ENCODE results near the gene UPB1.
A peak's percentile ranks its signal among the peaks of the same experiment; 100 is the strongest.

Gene UPB1

DNA sequence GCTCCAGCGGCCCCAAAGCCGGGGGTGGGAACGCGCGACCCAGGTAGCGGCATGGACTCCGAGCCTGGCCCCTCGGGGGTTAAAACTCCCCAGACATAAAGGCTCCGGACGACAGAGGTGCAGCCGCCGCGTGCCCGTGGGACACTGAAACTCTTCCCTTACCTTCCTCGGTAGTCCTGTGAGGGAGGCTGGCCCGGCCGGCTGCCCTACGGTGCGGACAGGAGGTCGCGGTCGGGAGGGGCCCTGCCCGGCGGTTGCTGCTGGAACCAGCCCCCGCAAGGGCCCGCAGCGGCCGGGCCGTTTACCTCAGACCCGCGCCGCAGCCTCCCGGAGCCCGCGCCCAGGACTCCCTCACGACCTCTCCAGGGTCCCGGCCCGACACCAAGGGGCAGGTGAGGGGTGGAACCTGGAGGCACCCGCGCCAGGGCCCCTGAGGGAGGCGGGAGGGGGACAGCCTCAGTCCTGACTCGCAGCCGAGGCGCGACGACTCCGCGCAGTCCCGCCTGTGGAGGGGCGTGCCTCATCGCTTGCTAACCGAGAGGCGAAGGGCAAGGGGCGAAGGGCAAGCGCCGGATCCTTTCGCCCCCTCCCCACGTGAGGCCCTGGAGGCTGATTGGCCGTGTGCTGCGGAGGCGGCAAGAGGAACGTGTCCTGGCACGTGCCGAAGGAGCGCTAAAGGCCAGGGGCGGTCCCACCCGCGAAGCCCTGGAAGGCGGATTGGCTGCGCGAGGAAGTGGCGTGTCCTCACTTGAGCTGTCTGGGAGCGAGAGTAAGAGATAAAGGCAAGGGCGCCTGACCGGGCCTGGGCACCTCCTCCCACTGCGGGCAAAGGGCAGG is at the start of gene UPB1:
UPB1 (plus strand) TSS at position 805 of the 837 bp plus-strand sequence. CDS start 72 bp downstream, outside the sequence.
- FAIRE-seq: no peak
- DNase-seq (ENCODE audit: low spot score): no peak

DNA sequence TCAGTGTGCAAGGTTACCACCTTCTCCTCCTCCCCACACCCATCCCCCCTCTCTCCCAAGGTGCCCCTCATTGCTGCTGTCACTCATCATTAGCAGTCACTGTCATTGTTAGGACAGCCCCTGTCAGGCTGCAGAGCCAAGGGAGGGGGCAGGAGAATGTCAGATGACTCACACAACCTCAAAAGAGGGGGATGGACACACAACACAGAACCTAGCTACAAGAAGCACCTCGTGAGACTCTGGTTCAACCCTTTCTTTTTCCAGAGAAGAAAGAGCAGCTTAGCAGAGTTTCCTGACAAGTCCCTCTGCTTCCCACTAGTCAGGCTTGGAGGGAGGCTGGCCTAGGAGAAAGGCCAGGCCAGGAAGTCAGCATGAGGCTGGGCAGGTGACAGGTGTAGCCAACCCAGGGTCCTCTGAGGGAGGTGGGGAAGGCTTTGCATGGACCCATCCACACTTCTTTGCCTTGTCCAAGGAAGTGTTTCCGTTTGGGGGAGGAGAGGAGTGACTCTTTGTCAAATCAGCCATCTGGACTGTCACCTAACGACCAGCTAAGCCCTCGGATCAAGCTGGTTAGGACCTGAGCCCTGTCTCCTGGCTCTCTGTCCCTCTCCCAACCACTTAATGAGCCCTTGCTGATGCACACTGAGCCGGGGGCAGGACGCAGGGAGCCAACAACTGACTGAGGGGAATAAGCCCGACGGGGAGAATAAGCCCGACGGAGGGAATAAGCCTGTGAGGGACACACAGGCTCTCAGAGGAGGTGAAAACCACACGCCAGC is 49.5 kb upstream of the UPB1 start:
- DNase-seq (ENCODE audit: low spot score) (peak; percentile 36), FAIRE-seq (no peak)

DNA sequence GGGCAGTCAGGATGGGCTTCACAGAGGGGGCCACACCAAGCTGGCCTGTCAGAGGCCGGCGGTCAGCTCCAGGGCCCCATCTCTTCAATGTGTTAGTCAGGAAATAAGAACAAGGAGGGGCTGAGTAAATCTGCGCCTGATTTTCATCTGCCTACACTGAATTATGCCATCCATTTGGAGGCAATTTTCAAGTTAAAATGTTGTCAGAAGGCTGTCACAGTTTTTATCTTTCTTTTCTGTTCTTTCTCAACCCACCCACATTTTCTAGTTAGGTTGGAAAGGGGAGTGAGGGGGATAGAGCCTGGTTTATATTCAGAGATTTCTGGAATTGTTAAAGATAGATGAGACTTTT is 48.9 kb upstream of the UPB1 start:
- no peak for DNase-seq (ENCODE audit: low spot score)
- no peak for FAIRE-seq

DNA sequence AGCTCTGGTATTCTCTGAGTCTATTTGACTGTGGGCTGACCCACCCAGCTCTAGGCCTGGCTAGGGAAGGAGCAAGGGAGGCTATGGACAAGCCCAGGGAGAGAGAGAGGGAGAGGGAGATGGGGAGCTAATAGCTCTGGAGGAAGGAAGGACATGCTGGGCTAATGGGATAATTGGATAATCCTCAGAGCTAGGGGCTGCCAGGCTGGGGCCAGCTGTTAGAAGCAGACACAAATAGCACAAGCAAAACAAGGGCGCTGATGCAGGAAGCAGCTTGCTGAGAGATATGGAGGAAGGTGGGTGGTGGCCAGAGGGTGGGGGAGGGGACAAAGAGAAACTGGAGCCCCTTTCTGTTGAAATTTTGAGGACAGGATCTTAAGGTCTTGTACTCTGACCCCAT is 44.5 kb upstream of the UPB1 start:
- no peak for DNase-seq (ENCODE audit: low spot score)
- no peak for FAIRE-seq

DNA sequence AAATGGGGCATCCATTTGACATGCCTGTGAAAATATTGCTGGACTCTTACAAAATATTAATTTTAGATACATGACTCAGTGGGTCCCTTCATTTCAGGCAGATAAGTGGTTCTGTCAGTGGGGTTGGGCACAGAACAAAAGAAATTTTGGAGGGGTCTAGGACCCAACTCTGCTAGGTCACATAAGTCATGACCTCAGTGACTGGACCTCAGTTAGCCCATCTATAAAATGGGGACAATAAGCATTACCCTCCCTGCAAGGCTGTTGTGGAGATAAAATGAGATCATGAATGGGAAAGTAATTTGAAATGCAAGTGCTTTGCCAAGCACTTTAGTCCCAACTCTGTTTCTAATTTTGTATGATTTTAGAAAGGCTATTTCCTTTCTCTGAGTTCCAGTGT is 44.0 kb upstream of the UPB1 start:
- DNase-seq (ENCODE audit: low spot score) (no peak), FAIRE-seq (no peak)

DNA sequence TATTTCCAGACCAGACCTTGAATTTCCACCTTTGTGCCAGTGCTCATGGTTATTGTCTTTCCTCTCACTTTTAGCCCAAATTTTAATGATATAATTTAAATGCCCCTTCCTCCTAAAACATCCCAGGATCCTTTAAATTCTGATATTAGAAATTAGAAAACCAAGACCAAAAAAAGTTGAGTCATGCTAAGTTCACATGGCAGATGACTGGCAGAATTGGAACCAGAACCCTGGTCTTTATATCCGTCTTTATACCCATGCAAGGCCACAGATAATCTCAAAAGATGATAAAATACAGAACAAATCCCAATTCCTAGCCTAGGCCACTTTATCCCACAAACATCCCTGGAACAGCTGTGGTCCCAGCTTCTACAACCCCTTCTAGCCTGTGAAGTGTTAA is 41.3 kb upstream of the UPB1 start:
- no peak for DNase-seq (ENCODE audit: low spot score)
- no peak for FAIRE-seq

DNA sequence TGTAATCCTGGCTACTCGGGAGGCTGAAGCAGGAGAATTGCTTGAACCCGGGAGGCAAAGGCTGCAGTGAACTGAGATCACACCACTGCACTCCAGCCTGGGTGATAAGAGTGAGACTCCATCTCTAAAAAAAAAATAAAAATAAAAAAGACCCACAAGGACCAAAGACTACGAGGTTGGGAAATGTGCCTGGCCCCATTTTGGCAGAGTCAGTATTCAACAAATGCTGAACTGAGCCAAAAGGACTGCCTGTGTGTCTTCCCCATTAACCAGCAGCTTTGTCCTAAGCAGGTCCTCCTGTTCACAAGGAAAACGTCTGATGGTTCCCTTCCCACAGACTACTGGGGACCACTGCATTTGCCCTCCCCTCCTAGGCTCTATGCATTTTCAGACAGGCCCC is 40.1 kb upstream of the UPB1 start:
- no peak for FAIRE-seq
- no peak for DNase-seq (ENCODE audit: low spot score)

DNA sequence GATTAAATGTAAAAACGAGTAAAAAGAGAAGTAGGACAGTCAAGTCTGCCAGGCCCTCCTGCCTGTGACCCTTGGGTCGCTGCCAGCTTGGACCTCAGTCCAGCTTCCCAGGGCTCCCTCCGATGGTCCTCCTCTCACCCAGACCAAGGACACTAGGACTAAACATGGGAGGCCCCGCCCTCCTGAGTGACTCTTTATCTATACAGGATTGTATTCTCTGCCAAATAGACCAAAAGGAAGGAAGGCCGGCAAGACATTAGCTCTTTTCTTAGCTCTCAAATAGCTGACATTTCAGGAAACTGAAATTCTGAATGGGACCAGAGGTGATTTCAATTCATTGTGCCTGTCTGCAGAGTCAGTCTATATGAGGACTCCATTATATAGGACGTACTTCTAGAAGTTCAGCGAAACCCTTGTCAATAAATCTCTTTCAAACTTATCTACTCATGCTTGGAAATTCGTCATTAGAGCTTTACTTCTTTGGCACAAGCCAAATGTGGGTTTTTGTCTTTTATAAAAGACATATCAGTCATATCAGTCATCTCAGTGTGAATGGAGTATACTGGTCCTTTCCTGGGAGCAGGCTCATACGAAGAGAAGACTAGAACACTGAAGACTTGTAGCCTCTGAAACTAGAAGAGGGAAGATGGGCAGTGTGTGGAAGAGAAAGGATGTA is 39.2 kb upstream of the UPB1 start:
- FAIRE-seq (no peak), DNase-seq (ENCODE audit: low spot score) (no peak)

DNA sequence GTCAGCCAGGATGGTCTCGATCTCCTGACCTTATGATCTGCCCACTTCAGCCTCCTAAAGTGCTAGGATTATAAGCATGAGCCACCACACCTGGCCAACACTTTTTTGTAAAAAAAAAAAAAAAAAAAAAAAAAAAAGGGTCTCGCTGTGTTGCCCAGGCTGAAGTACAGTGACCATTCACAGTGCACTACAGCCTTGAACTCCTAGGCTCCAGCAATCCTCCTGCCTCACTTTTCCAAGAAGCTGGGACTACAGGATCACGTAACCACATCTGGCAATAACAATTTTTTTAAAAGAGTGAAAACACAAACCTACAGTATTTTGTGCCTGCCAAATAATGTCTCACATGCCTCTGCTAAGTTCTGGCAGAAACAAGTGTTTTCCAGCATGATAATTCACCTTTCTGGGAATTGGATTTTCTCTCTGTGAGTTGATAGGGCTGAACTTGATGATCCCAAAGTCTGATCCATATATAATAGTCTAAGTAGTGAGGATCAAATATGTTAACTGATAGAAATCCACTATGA is 37.2 kb upstream of the UPB1 start:
- no peak for FAIRE-seq
- no peak for DNase-seq (ENCODE audit: low spot score)

DNA sequence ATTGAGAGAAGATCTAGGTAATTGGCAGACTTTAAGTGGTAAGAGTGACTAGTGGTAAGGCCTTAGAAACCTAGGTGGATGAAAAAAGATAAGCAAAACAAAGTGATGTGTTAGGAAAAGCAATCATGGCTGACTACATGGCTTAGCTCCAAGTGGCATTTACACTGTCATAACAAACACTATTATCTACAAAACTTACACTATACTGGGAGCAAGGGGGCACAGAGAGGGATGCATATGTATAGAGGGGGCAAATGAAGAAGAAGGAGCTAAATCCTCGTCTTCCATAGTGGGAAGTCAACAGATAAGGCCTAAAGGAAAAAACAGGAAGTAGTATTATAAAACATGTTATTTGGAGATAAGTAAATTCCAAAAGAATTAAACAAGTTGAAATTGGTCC is 35.2 kb upstream of the UPB1 start:
- no peak for FAIRE-seq

DNA sequence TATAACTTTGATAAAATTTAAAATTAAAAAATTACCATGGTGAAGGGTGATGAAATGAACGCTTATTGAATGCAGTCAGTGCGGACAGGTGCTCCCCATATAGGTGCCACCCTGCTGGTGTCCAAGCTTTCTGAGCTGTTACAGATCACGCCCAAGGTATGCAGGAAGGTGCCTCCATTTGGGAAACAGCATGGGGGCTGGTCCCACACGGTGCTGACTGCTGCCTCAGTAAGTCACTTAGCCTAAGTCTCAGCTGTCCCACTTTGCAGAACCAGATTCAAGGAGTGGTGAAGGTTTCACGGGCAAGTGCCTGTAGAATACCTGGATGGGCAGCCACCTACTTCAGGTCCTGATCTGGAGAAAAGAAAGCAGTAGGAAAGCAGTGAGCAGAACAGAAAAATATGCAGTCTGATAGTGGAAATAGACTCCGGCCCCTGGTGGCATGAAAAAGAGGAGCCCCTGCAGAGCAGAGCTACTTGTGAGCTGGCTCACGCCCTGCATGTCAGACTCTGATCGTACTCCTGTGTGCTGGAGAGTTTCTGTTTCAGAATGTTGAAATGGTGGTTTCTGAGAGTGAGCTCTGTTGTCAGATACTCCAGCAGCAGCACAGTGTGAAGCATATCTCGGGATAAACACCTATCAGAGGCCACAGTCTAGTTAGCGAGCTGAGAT is 34.6 kb upstream of the UPB1 start:
- FAIRE-seq (no peak), DNase-seq (ENCODE audit: low spot score) (no peak)

More for the DNA sequence above, 35.2 kb upstream of the UPB1 start:
- DNase-seq (ENCODE audit: low spot score): no peak

DNA sequence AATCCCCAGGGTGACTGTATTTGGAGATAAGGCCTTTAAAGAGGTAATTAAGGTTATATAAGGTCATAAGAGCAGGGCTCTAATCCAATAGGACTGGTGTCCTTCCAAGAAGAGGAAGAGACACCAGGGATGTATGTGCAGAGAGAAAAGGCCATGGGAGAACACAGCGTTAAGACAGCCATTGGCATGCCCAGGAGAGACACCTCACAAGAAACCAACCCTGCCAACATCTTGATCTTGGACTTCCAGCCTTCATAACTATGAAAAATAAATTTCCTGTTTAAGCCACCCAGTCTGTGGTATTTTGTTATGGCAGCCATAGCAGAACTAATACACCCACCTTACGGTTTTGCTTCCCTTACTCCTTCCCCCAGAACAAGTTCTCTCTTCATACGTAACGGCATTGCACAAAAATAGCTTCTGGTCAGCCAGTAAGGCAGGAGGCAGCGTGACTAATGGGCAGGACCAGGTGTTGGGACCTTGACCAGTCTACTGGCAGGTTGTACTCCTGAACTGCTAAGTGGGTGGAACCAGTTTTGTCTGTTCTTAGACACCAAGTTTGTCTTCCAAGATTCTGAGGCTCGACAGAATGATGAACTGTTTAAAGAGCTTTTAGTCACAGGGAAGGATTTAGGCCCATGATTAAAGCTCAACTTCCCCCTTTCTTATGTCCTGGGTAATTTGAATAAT is 31.9 kb upstream of the UPB1 start:
- DNase-seq (ENCODE audit: low spot score) (no peak), FAIRE-seq (no peak)

DNA sequence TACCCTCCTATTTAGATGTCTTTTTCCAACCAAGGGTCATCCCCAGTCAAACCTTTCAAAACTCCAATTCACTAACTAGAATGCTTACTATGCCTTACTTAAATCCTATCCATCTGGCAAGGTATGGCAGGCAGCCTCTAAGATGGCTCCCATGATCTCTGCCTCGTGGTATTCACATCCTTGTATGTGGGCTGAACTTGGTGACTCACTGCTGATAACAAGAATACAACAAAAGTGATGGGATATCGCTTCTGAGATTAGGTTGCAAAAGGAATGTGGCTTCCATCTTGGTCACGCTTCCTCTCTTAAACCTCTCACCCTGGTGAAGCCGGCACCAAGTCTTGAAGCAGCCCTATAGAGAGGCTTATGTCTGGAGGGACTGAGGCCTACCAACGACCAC is 29.6 kb upstream of the UPB1 start:
- DNase-seq (ENCODE audit: low spot score) (peak; percentile 75), FAIRE-seq (no peak)

DNA sequence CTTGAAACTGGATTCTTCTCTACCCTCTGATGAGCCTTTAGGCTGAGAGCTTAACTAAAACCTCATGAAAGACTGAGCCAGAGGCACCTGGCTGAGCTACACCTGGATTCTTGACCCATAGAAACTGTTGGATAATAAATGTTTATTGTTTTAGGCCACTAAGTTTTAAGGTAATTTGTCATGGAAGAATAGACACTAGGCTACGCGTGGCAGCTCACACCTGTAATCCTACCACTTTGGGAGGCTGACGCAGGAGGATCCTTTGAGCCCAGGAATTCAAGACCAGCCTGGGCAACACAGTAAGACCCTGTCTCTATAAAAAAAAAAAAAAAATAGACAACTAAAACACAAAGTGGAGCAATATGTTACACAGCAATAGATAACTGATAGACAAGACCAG is 29.2 kb upstream of the UPB1 start:
- no peak for FAIRE-seq
- DNase-seq (ENCODE audit: low spot score): no peak

DNA sequence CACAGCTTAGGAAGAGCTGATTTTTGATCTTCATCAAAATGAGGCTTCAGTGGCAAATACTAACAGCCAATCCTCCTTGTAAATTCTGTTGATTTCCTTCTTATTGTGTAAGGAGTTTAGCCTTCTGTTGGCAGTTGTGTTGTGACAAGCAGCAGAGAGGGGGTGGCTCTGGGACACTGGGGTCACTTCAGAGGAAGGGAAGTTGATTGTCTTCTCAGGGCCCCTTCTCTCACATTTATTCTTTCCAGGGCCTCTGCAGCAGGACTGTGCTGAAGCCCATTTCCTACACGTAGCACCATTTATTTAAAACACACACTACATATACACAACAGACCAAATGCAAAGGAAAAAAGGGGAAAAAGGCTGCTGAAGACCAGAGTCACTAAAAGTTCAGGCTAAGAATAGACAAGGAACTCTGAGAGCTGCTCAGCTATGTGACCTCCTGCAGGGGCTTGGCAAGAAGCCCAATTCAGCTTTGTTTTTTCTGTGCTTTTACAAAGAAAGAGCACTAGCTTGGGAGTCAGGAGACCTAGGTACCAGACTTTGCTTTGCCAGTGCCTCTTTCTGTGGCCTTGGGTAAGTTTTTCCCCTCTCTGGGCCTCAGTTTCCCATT is 28.3 kb upstream of the UPB1 start:
- FAIRE-seq (peak; percentile 71), DNase-seq (ENCODE audit: low spot score) (peak; percentile 63)

DNA sequence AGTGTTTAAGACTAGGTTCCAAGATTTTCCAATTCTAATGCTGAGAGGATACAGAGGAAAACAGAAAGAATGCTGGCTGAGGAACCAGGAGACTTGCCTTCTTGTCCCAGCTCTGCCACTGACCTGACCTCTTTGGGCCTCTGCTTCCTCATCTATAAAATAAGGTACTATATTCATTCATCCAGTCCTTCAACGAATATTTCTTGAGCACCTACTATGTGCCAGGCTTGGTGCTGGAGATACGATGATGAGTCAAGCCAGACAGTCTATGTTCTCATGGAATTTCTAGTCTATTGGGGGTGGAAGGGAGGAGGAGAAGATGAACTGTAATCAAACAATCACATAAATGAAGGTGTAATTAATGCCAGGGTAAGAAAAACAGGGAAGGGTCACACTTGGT is 27.8 kb upstream of the UPB1 start:
- DNase-seq (ENCODE audit: low spot score) (no peak), FAIRE-seq (no peak)

DNA sequence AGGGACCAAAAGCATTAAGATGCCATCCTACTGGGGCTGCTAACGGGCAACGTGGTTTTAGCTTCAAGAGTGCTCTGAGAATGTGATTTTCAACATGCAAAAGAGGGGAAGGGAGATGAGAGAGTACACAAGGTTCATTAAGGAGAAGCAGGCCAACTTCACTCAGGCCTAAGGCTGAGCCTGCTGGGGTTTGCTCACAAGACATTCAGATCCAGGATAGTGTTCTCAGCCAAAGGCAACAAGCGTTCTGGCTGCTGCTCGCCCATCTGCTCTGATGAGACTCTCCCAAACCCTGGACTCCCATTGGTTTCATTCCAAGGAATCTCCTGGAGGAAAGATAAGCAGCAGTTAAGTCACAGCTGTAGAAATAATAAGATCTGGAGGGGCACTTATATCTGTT is 23.6 kb upstream of the UPB1 start:
- no peak for FAIRE-seq
- no peak for DNase-seq (ENCODE audit: low spot score)

DNA sequence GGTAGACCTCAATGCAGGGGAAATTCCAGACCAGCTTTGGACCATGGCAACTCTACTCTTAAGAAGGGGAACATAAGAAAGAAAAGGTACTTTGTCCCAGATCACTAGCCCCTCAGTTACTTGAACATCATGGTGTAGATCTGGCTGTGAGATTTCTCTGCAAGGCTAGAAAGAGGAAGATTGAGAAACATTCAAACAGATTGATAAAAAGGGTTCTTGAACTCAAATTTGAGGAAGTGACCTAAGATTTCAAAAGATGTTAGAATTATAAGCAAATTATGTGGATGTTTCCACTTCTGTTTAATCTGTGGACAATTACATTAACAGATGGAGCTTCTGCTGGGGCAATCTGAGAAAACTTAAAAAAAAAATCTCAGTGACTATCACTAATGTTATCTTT is 21.8 kb upstream of the UPB1 start:
- FAIRE-seq (no peak), DNase-seq (ENCODE audit: low spot score) (no peak)

DNA sequence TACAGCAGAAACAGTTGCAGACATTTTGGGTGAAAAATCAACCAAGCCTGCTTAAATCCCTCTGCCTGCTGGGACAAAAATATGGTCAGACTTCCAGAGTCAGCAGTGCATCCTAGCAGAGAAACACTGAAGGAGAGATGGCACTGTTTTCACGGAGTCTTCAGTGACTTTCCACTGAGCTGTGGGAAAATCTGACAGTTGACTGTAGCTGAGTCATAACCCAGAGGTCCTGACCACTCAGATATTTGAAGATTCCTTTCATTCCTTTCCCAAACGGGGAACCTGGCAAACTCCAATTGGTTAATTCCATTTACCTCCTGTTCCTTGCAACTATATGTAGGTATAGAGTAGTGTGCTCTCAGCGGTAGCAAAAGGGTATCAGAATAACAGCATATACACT is 20.9 kb upstream of the UPB1 start:
- peak; percentile 97 for FAIRE-seq

DNA sequence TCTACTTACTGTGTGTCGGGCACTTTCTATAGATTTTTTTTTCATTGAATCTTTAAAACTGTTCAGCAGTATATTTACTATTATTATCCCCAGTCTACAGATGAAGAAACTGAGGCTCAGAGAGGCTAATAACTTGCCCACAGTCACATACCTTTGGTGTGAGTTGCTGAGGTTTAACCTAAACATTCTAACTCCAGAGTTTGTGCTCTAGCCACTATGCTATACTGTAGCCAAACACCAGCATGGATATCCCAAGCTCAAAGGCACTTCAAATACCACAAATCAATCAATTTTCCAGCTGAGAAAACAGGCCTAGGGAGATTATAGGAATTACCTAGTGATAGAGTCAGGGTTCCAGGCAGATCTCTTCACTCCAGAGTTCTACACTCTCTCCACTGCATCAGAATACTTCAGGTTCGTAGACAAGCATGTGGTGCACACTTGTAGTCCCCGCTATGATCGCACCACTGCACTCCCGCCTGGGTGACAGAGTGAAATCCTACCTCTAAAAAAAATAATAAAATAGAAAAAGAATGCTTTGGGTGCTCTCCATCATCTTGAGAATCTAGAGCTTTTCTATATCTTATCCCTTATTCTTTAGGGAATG is 20.4 kb upstream of the UPB1 start:
- DNase-seq (ENCODE audit: low spot score) (peak; percentile 51), FAIRE-seq (no peak)

More for the DNA sequence above, 20.9 kb upstream of the UPB1 start:
- peak; percentile 93 for DNase-seq (ENCODE audit: low spot score)
